Right lobe of liver (tissue), 4 donors: ENCODE measurements around the gene TUBG1.

Experiments used
- POLR2A ChIP-seq: fragments of 450-650 bp; IDR thresholded peaks from one replicate; pipeline ENCODE4 v1.6.1; 2017; ENCODE audit warnings: antibody characterized with exemption, mild to moderate bottlenecking
- TF ChIP-seq, protein P1 (sequence below), 4 donors: fragments of 200-600 bp in 3 of 4; fragments of 450-650 bp in 1 of 4; IDR thresholded peaks; one replicate each; pipeline versions ENCODE4 v1.5.1 to v1.8.0; 2016 to 2022; ENCODE audit warnings: antibody characterized with exemption in 4 of 4, mild to moderate bottlenecking in 2 of 4
- donor health status: DM: no; HTN: no; CAD: no.
- donor health status: DM: no; HTN: no; CAD: no.
- donor health status: DM: no; HTN: yes; CAD: no.

DNA sequence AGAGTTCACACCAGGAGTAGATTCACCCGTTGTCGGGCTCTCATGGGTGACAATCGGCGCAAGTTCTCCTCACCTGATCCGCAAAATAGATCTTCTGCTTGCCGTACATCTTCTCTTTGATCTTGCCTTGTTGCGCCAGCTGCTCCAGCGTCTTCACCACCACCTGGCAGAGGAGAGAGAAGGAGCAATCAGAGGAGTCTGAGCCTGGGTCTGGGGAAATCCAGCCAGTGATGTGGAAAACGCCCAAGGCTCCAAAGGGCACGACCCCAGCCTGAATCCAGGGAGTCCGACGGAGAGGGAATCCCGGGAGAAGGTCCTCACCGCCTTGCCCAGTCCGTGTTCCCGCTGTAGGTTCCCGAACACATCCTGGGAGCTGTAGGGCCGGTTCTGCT lies 32.3 kb upstream of the TUBG1 start:
- TF ChIP-seq, protein P1, sequence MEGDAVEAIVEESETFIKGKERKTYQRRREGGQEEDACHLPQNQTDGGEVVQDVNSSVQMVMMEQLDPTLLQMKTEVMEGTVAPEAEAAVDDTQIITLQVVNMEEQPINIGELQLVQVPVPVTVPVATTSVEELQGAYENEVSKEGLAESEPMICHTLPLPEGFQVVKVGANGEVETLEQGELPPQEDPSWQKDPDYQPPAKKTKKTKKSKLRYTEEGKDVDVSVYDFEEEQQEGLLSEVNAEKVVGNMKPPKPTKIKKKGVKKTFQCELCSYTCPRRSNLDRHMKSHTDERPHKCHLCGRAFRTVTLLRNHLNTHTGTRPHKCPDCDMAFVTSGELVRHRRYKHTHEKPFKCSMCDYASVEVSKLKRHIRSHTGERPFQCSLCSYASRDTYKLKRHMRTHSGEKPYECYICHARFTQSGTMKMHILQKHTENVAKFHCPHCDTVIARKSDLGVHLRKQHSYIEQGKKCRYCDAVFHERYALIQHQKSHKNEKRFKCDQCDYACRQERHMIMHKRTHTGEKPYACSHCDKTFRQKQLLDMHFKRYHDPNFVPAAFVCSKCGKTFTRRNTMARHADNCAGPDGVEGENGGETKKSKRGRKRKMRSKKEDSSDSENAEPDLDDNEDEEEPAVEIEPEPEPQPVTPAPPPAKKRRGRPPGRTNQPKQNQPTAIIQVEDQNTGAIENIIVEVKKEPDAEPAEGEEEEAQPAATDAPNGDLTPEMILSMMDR (IDR thresholded peaks at IDR 0.05), result no peak
- no peak for TF ChIP-seq POLR2A
